GM19099 (cell line): ENCODE measurements around the gene NR6A1.
A peak's percentile ranks its signal among the peaks of the same experiment; 100 is the strongest.

Experiments
- POLR2A ChIP-seq: IDR thresholded peaks from 3 replicates; pipeline ENCODE4 v1.6.1; 2011; ENCODE audit warnings: low read depth; ENCODE audit not compliant: insufficient read length; ENCODE audit errors: extremely low read depth

Gene NR6A1

GRCh38 chr9:124680714-124681390 is 90.3 kb downstream of the NR6A1 start:
- TF ChIP-seq POLR2A: no peak

- no peak for TF ChIP-seq POLR2A
Observed at GRCh38 chr9:124680049-124680448, 91.1 kb downstream of the NR6A1 start.

DNA sequence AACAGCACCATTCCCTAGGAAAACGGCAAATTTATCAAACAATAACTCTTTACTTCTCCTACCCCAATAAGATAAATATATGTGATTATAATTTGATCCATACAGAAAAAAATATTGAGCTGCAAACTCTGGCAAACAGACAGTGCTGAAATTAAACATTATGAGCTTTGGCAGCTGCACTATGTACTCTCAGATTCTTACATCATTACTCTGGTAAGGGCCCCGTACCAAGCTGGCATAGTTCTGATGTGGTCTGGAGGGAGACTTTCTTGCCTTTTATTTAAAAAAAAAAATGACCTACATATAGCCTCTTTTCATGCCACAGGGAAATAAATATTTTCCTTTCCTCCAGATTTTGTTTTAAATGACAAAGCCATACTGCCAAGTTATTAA is 95.0 kb downstream of the NR6A1 start:
- TF ChIP-seq POLR2A: no peak

GRCh38 chr9:124675261-124676158 is 95.6 kb downstream of the NR6A1 start:
- TF ChIP-seq POLR2A: no peak

DNA sequence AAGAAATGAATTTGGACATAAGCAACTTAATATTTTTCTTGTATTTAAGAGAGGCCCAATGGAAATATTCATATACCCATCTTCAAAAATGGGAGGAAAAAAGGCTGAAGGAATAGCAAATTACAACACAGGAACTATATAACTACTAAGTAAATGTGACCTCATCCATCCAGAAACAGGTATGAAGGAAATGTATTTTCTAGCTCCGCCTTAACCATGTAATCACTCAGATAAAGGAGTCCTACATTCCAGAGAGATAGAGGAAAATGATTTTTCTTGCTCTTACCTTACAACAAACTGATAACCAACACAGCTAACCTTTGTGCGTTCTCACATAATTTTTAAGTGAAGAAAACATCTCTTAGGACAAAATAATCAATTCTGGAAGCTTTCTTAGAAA is 96.5 kb downstream of the NR6A1 start:
- TF ChIP-seq POLR2A: no peak

GRCh38 chr9:124673063-124673462 is 98.0 kb downstream of the NR6A1 start:
- no peak for TF ChIP-seq POLR2A

DNA sequence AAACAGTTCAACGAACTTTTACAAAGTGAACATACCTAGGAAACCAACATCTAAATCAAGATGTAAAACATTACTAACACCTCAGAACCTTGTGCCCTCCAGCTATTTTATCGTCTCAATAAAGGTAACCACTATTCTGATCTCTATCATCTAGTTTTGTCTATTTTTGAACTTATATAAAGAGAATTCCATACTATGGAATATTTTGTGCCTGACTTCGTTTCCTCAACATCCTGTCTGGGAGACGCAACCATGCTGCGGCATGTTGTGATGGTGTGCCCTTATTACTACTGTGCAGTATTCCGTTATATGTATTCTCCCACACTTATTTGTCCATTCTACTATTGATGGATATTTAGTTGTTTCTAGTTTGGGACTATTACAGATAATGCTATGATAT is 99.2 kb downstream of the NR6A1 start:
- TF ChIP-seq POLR2A: no peak

DNA sequence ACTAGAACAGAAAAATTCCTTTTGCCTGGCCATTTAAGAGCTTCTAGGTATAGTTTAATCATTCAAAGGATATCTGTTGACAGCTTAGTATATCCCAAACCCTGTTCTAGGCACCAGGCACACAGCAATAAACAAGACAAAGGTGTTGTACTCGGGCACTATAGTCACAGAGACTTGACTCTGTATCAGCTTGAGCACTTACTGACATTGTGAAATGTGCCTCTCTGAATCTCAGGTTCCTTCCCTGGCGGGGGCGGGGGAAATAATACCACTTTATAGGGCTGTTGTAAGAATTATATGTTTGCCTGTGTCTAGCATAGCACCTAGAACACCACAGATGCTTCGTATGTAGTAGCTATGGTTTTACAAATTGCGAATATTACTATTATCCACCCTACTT is 104.5 kb downstream of the NR6A1 start:
- no peak for TF ChIP-seq POLR2A

- no peak for TF ChIP-seq POLR2A
Observed at GRCh38 chr9:124665391-124666058, 105.6 kb downstream of the NR6A1 start.

- TF ChIP-seq POLR2A: no peak
Observed at GRCh38 chr9:124664143-124664542, 107.0 kb downstream of the NR6A1 start.

- TF ChIP-seq POLR2A: no peak
Observed at GRCh38 chr9:124663046-124663961, 107.8 kb downstream of the NR6A1 start.

DNA sequence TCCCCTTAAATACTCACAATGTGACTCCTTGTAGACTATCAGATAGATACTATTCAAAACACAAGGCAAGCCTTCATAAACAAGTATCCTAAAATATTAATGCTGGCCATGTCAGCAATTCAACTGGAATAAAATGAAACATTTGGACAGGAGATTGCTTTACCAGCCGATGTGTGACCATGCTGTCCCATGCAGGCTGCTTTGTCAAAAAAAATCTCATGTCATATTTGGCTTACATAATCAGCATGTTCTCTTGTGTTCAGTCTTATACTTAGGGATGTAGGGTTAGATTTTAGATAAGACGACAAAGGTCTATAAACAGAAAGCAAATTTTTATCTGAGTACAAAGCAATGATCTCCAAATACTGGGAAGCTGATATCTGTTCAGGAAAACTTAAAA is 108.5 kb downstream of the NR6A1 start:
- TF ChIP-seq POLR2A: no peak

DNA sequence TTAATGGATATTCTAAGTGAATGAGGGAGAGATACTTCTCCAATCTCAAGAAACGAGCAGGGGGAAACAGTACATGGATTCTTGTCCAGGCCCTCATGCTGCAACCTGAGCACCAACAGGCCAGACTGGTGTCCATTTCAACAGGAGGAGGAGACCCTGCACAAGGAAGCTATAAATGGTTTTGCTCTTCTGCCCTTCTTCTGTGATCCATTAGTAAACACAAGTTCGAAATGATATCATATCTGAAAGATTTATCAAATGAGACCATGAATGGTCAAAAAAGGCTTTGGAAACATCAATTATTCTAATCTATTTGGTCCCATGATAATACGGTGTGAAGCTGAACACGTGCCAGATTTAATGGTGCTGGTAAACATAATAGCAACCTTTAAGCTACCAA is 109.8 kb downstream of the NR6A1 start:
- TF ChIP-seq POLR2A: no peak

- TF ChIP-seq POLR2A: peak; percentile 22
Observed at GRCh38 chr9:124660341-124660801, 110.7 kb downstream of the NR6A1 start.
